Limb (tissue), 2 donors: ENCODE data around the gene KCNN4.
A peak's percentile ranks its signal among the peaks of the same experiment; 100 is the strongest.
"Not testable (repeated sequence)": the region's sequence is repeated elsewhere in the genome, so short reads cannot be mapped to it uniquely, and the experiment has no call there.

Experiments
- DNase-seq, 2 donors: peaks; one replicate each; pipeline ENCODE4 v3.0.0-alpha.2; 2016; ENCODE audit errors: extremely low spot score in 2 of 2

The KCNN4 gene

GRCh38 chr19:43775299-43775890 lies 5.4 kb downstream of the KCNN4 start:
- DNase-seq: no peak

- DNase-seq: not testable (repeated sequence)
Observed at GRCh38 chr19:43774940-43775258, 5.9 kb downstream of the KCNN4 start.

GRCh38 chr19:43774103-43774939 lies 6.5 kb downstream of the KCNN4 start:
- peak; percentile 48 to 78 for DNase-seq

GRCh38 chr19:43773725-43774102 lies 7.1 kb downstream of the KCNN4 start:
- DNase-seq: no peak

- DNase-seq: no peak
Observed at GRCh38 chr19:43769256-43769655, 11.5 kb downstream of the KCNN4 start.

- DNase-seq: no peak
Observed at GRCh38 chr19:43768273-43769050, 12.3 kb downstream of the KCNN4 start.

GRCh38 chr19:43767818-43768217 lies 13.0 kb downstream of the KCNN4 start:
- no peak for DNase-seq

GRCh38 chr19:43767316-43767715 lies 13.5 kb downstream of the KCNN4 start:
- no peak for DNase-seq

GRCh38 chr19:43766755-43767043 lies 14.1 kb downstream of the KCNN4 start:
- no peak for DNase-seq

GRCh38 chr19:43765109-43765876 lies 15.5 kb downstream of the KCNN4 start:
- DNase-seq: no peak

GRCh38 chr19:43764684-43765083 lies 16.1 kb downstream of the KCNN4 start:
- DNase-seq: not testable (repeated sequence)

- DNase-seq: no peak
Observed at GRCh38 chr19:43763473-43763939, 17.3 kb downstream of the KCNN4 start.

GRCh38 chr19:43762814-43763213 lies 18.0 kb downstream of the KCNN4 start:
- no peak for DNase-seq

GRCh38 chr19:43760941-43761340 lies 19.8 kb downstream of the KCNN4 start:
- DNase-seq: no peak

- no peak for DNase-seq
Observed at GRCh38 chr19:43759515-43759914, 21.3 kb downstream of the KCNN4 start.

- peak; percentile 80 to 86 for DNase-seq
Observed at GRCh38 chr19:43755256-43755801, 25.4 kb downstream of the KCNN4 start.

GRCh38 chr19:43754503-43755255 lies 26.1 kb downstream of the KCNN4 start, which contains the start of gene SMG9:
TSS of gene SMG9 (minus strand) at chr19:43754962. CDS start at chr19:43750741, 4,221 bp downstream.
- peak; percentile 98 to 99 for DNase-seq

- no peak for DNase-seq
Observed at GRCh38 chr19:43754253-43754502, 26.6 kb downstream of the KCNN4 start.

- DNase-seq: no peak
Observed at GRCh38 chr19:43752287-43752875, 28.4 kb downstream of the KCNN4 start.

GRCh38 chr19:43751466-43752220 lies 29.1 kb downstream of the KCNN4 start:
- no peak for DNase-seq
